CD4-positive, alpha-beta T cell treated with Interleukin-1 beta for 1 hour (primary cell): ENCODE data around the gene TMEM131.
"Not testable (repeated sequence)": the region's sequence is repeated elsewhere in the genome, so short reads cannot be mapped to it uniquely, and the experiment has no call there.

Source experiments
- DNase-seq, 2 donors: peaks; one replicate each; pipeline ENCODE4 v3.0.0-alpha.2; 2020 to 2022

TMEM131 gene

DNA sequence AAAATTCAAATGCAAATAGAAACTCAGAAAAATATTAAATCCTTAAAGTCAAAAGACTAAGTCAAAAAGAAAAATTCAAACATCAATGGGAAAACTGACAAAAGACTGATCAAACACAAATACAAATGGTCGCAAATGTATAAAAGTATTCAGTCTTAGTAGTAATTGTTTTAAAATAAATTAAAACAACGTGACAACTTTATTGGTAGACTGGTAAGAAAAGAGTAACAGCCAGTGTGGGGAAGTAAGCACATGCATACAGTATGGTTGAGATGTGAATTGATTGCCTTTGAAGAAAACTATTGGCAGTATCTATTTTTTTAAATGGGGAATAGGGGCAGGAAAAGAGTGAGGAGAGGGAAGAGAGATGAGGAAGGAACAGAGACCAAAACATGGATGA lies 9.8 kb downstream of the TMEM131 start:
- DNase-seq: no peak

DNA sequence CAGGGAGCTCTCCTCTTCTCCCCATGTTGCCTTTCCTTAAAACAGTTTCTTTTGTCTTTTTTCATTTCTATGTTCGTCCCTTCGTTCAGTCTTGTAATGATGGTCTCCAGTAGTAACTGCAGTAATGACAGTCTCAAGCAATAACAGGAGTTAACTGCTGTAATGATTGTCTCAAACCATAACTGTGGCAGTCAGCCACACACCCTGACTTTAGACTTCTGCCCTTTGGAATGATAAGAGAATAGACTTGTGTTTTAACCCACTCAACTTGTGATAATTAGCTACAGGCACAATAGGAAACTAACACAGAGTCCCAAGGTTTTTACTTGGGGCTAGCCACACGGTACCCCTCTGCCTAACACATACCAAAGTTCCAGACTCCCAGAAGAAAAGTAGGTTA lies 12.1 kb downstream of the TMEM131 start:
- no peak for DNase-seq

DNA sequence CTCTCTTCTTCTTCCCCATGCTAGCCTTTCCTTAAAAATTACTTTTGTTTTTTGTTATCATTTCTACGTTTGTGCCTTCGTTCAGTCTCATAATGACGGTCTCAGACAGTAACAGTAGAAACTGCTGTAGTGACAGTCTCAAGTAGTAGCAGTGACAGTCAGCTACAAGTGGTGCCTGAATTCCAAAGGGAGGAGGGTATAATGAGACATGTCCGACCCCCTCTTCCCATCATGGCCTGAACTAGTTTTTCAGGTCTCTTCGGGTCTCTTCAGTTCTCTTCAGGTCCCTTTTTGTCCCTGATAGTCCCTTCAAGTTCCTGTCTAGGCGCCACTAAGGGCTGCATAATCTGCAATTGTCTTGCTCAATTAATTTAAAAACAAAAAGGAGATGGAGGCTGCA lies 12.6 kb downstream of the TMEM131 start:
- DNase-seq: no peak

DNA sequence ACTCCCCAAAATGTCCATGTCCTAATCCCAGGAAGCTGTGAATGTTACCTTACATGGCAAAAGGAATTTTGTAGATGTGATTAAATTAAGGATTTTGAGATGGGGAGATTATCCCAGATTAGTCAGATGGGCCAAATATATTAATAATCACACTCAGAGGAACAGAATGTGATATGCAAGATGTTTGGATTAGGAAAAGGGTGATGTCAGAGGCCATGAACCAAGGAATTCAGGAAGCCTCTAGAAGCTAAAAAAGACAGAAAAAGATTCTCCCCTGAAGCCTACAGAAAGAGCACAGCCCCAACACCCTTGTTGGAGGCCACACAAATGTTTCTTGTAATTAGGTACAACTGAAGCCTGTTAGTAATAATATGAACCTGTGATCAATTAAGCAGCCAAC lies 13.1 kb downstream of the TMEM131 start:
- no peak for DNase-seq

DNA sequence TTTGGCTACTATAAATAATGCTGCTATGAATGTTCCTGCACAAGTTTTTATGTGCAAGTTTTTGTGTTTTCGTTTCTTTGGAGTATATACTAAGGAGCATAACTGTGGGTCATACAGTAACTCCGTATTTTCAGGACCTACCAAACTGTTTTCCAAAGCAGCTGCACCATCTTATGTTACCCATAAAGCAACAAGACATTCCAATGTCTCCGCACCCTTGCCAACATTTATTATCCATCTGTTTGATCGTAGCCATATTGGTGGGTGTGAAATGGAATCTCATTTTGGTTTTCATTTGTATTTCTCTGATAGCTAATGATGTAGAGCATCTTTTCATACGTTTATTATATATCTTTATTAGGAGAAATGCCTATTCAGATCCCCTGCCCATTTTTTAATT lies 13.8 kb downstream of the TMEM131 start:
- DNase-seq: no peak

DNA sequence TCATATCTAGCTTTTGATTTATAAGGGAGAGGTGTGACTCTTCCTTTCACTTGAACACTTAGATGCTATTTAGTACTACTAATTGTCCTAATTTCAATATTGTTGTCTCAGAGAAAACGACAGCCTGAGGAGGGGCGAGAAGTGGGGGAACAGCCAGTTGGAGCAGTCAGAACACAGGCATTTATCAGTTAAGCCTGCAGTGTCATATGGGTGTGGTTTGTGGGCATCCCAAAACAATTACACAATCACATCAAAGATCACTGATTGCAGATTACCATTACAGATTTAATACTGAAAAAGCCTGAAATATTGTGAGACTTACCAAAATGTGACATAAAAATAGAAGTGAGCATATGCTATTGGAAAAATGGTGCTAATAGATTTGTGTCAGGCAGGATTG lies 15.8 kb downstream of the TMEM131 start:
- no peak for DNase-seq

DNA sequence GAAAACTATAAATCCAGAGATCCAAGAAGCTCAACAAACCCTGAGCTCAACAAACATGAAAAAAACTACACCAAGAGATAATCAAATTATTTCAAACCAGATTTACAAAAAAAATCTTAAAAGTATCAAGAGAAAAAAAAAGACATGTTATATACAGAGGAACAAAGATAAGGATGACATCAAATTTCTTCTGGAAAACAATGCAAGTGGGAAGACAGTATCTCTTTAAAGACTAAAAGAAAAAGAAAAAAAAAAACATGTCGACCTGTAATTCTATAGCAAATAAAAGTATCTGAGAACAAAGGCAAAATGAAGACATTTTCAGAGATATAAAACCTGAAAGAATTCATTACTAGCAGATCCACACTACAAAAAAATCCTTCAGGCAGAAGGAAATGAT lies 21.3 kb downstream of the TMEM131 start:
- no peak for DNase-seq

DNA sequence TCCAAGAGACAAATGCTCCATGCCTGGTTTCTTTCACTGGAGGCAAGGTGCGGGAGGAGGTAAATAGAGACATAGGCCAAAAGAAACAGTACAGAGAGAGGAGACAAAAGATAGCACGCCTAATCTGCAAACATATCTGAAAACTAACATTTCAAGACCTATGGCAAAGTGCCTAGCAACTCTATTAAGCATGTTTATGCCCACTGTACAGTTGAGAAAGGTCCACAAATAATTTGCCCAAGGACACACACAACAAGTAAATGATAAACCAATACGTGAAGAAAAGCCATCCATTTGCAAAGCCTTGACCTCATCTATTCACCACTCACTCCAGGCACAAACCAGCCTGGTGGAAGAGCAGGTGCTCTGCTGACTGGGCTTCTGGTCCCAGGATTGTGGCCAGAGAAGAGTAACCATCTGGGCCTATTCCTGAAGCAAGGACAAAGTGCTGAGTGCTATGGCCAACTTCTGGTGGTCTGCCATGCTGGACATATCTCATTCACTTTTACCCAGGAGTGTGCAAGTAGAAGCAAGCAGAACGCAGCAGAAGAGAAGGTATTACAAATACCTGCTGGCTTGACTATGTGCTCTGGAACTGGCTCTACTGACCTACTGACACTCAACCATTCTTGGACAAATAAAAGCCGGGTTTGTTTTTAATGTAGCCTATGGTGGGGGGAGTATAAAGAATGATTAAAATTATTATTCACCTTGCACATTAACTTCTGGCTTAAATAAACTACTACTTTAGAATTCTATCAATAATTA lies 25.3 kb downstream of the TMEM131 start:
- DNase-seq: no peak

DNA sequence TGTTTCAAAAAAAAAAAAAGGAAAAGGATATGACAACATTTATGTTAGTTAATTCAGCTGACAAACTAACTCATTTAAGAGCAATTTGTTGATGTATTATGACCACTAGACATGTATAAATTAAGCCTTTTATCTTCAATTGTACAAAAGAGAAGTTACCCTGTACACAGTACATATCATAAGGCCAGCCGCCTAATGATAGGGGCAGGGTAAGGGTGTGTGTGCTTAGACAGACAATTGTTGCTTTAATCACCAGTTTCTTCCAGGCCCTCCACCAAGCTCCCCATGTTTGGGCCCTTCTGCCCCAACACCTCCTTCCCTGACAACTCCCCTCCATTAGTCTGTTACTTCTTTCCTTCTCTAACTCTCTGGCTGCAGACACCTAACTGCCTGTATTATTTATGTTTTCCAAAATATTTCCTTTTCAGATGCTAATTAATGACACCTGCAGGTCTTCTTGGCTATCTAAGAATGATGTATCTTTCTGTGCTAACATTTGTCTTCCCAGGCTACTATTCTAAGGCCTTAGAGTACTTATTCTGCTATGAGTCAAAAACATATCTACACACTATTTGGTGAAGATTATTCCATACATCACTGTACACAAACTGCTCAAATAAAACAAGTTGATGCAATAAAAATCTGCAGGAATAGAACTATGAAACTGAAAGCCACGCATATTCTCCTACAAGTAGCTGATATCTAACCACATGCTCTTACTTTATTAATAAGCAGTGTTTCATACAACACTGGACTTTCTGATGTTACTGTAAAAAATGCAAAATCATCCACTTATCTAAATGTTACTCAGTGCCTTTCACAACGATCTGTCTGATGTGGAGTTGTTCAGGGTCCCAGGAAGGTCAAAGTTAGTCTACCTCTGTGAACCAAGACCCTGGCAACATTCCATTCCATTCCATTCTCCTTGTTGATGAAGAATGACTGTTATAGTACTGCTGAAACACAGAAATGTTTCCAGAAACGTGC lies 26.4 kb downstream of the TMEM131 start:
- DNase-seq: no peak

DNA sequence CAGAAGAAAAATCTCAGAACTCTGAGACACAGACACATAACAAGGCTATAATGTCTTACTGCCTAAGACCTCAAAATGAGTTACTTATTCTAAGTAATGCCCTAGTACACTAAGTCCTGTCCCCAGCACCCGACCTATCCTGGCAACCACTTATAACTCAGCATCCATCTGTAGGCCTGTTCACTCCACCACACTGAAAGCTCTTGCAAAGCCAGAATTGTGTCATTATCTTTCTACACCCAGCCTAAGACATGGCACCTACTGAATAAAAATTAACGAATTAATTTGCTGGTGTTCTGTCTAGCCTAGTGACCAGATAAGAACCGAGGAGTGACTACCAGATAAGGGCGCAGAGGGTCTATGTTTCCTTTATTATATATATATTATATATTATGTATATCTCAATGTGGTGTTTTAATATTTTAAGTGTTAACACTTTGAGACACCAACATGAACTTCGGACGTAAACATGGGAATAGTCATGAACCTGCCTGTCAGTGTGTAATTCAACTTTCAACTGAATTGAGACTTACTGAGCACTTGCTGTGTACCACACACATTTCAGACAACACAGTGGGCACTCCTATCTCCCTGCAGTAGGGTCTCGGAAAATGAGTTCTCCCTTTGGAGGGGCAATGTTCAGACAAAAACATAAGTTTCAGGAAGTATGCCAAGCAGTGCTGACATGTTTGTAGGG lies 27.7 kb downstream of the TMEM131 start:
- no peak for DNase-seq

DNA sequence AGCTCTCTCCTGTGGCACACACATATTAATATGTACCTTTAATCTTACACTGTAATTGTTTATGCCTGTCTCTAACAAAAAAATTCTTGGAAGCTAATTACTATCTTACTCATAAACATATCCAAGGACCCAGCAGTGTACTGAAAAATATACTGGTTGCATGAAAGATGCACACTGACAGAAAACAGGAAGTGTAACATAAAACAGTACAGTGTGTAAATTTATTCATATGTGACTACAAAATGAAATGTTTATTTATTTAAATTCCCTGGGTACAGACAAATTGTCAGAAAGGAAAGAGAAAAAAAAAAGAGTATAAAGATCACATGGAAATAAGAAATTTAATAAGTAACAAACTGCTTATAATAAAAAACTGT lies 28.5 kb downstream of the TMEM131 start:
- no peak for DNase-seq

DNA sequence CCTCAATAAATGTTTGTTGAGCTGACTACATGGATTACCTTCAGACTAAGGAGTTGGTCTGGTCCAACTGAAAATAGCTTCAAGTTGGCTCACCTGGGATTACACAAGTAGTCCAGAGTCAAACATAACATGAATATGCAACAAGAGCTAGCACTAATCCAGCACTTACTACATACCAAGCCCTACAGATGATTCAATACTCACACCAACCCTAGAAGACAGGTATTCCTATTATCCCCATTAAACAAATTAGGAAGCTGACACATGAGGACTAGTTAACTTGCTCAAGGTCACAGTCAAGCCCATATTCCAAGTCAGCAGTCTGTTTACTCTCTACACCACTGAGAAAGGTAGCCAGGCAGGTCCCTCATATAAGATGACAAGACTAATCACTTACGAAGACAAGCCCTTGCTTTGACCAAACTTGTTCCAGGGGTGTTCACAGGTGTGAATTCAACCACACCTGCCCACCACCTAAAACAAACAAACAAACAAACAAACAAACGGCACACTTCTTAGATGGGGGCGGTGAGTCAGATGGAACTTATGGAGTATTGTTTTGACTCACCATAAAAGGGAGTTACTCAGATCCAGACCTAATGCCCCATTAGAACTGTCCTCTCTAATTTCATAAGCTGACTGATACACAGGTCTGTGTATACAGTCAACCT lies 29.1 kb downstream of the TMEM131 start:
- no peak for DNase-seq

DNA sequence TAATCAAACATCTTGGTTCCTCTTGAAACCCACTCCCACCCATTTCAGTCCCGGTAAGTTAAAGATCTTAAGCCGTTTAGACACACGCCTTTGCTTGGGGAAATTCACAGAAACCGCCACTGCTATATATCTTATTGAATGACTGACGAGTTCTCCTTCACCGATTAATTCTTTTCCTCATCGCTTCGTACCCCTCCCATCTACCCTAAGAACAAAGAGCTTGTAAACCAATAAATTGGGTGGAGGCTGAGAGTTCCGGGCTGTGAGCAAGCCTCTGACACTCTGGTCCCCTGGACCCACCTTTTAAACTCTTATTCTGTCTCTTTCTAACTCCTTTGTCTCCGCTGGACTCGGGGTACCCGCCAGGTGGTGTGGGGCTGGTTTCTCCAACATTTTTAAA lies 30.6 kb downstream of the TMEM131 start:
- DNase-seq: no peak

DNA sequence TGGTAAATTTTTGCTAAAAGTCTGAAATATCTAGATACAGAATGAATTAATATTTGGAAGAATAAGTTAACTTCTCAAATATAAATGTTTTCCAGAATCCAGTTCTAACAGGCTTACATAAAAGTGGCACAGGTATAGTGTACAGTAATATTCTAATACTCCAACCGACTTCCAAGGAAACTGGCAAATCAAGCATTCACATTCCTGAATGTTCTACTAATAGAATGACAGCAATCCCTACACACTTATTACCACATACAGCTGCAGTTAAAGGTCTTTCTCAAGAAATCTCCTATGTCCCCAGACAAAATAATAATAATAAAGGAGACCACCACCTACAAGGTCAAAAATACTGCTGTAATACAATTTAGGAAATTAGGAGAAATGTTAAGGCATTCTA lies 31.9 kb downstream of the TMEM131 start:
- no peak for DNase-seq

DNA sequence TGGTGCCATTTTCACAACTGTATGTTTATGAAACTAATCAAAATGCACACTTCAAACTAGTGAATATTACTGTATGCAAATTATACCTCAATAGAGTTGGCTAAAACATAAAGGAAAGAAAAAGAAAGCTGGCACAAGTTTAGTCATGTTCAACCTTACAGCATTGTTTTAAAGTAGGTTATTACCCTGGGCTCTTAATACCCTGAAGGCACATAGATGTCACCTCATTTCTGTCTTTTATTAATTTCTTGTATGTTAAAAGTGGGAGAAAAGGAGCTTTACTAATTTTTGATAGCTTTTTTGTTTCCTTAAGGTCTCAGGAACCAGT lies 32.7 kb downstream of the TMEM131 start:
- no peak for DNase-seq

DNA sequence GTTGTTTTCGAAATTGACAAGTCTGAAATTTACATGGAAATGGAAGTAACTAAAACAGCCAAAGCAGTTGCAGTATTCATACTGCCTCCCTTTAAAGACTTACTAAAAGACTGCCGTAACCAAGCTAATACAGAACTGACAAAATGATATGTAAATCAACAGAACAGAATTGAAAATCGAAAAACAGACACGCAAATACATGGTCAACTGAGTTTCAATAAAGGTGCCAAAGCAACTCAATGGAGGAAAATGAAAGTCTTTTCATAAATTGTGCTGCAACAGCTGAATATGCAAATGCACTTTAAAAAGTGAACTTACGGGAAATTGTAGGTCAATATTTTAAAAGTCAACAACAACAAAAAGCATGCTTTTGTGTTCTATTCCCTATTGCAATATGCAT lies 34.2 kb downstream of the TMEM131 start:
- no peak for DNase-seq

DNA sequence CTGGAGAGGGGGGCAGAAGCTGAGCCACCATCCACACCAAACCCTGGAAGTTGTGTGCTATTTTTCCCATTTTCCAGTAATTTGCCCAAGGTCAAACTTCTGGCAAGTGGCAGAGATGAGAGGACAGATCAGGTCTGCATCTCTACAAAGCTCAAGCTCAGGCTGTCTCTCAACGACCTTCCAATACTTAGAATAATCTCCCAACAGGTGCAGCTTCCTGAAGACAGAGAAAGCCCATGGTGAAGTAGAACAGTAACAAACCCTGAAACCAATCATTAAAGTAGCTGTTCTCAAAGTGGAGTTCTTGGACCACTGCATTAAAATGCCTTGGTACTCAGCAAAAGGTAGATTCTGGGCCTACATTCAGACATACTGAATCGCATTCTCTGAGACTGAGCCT lies 37.6 kb downstream of the TMEM131 start:
- no peak for DNase-seq

DNA sequence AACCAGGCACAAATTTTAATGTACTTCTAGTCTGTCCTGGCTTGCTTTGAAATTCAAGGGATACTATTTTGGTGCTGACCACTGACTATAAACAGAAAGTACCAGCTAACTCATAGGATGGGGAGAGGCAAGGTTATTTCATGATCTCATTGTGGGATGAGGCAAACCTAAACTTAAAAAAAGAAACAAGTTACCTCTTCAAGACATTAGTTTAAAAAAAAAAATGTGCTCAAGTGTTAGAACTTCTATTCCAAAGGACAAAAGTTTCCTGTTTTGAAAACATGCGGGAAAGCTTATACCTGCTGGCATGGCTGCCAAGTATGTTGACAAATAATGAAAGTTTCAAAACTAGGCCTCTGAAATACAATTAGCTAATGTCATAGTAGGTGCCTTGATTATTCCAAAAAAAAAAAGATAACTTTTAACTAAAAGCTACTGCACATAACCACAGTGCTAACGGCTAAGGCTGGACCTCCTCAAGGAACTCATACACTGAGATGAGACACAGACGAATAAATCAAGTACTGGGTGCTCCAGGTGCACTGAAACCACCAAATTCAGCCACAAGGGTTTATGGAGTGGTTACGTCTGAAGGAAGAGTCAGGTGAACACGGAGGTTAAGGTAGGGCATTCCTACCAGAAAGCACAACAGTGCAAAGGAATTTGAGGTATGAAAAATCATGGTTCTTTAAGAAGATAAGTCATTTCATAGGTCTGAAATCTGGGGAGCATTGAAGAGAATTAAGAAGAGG lies 38.1 kb downstream of the TMEM131 start:
- DNase-seq: no peak

DNA sequence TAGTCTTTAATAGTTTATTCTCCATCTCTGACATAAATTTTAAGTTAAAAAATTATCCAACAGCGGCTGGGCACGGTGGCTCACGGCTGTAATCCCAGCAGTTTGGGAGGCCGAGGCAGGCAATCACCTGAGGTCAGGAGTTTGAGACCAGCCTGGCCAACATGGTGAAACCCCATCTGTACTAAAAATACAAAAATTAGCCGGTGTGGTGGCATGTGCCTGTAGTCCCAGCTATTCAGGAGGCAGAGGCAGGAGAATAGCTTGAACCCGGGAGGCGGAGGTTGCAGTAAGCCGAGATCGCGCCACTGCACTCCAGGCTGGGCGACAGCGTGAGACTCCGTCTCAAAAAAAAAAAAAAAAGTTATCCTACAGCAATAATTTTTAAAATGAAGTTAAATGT lies 39.0 kb downstream of the TMEM131 start:
- DNase-seq: not testable (repeated sequence)

DNA sequence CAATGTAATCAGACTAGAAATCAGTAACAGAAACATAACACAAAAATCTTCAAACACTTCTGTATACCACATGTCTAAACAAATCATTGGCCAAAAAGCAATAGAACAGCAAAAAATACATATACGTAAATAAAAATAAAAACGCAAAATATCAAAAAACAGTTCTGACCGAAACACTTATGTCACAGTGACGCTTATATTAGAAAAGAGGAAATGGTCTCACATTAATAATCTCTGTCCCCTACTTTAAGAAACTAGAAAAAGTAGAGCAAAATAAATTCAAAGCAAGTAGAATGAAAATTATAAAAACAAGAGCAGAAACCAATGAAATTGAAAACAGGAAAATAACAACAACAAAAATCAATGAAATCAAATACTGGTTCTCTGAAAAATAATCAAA lies 41.9 kb downstream of the TMEM131 start:
- DNase-seq: no peak

DNA sequence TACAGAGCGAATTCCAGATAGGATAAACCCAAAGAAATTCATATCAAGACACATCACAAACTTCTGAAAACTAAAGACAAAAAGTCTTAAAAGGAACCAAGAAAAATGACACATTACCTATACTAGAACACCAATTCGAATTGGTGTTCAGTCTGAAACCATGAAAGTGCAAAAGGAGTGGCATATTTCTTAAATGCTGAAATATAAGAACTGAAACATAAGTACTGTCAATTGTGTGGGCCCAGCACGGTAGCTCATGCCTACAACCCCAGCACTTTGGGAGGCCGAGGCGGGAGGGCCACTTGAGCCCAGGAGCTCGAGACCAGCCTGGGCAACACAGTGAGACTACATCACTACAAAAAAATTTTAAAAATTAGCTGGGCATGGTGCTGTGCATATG lies 43.4 kb downstream of the TMEM131 start:
- no peak for DNase-seq

DNA sequence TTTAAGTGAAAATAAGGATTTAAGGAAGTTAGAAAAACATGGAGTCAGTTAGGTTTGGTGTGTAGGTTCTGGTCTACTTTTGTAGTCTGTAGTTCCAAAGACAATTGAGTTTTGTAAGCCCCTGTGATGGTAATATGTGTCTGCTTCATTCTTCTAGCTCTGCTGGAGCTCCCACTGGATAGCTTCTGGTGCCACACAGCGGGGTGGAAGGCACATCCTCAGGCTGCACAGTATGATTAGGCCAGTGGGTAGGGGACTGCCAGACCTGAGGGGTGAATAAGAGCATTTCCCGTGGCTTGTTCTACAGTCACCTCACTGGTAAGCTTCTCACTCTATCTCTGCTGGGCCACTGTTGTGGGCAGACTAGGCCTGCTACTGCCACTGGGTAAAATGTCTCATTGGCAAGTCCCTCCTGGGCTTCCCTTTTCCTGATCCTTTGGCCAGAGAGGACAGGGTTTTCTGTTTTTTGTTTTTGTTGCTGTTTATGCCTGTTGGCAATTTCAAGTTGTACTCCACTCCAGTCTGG lies 44.5 kb downstream of the TMEM131 start:
- DNase-seq: no peak
